PC-3 (cell line): ENCODE data around the gene VEGFD.

Experiments
- CTCF ChIP-seq: fragments of 300-600 bp; sonication (generic); conservative IDR thresholded peaks from 2 replicates; pipeline ENCODE4 v1.5.1; 2017; ENCODE audit warnings: antibody characterized with exemption, low read depth, mild to moderate bottlenecking, low read length
- EZH2 ChIP-seq: fragments of 300-600 bp; sonication (generic); IDR thresholded peaks from one replicate; pipeline ENCODE4 v1.6.1; 2017; ENCODE audit warnings: antibody characterized with exemption, mild to moderate bottlenecking, low read length; ENCODE audit not compliant: unreplicated experiment

GRCh38 chrX:15298201-15298600 lies 86.0 kb downstream of the VEGFD start:
- no peak for TF ChIP-seq CTCF
- no peak for TF ChIP-seq EZH2
